ENCODE results near the gene SMIM15. TPM values are rescaled to one million over a fixed set of nuclear protein-coding genes. Genes with fewer than 3 reads are reported as not detected.

The SMIM15 gene
- total RNA-seq, 1 experiment from 2014 or later: 83.9 TPM

- TF ChIP-seq EZH2 (IDR thresholded peaks at IDR 0.05): no peak
- TF ChIP-seq, protein P1, sequence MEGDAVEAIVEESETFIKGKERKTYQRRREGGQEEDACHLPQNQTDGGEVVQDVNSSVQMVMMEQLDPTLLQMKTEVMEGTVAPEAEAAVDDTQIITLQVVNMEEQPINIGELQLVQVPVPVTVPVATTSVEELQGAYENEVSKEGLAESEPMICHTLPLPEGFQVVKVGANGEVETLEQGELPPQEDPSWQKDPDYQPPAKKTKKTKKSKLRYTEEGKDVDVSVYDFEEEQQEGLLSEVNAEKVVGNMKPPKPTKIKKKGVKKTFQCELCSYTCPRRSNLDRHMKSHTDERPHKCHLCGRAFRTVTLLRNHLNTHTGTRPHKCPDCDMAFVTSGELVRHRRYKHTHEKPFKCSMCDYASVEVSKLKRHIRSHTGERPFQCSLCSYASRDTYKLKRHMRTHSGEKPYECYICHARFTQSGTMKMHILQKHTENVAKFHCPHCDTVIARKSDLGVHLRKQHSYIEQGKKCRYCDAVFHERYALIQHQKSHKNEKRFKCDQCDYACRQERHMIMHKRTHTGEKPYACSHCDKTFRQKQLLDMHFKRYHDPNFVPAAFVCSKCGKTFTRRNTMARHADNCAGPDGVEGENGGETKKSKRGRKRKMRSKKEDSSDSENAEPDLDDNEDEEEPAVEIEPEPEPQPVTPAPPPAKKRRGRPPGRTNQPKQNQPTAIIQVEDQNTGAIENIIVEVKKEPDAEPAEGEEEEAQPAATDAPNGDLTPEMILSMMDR (IDR thresholded peaks at IDR 0.05 in 2 of 3, conservative IDR thresholded peaks at IDR 0.05 in 1 of 3; ENCODE audit: borderline replicate concordance in 1 of 3, insufficient read depth in 1 of 3, low read depth in 2 of 3, low read length in 2 of 3): no peak
These were observed 14.4 kb upstream of the SMIM15 start (continued) for GRCh38 chr5:61176631-61177030.

GRCh38 chr5:61171479-61171878 lies 9.2 kb upstream of the SMIM15 start:
- POLR2A ChIA-PET: no interaction called here
- no peak overlapping the region for H2AFZ ChIP-seq (ENCODE audit: low read depth, low read length, poor library complexity, severe bottlenecking)
- H3K79me2 ChIP-seq (ENCODE audit: insufficient read depth, low read length): no peaks in the 10 kb centered on the region
- H3K4me2 ChIP-seq (ENCODE audit: low read length): no peak overlapping the region
- CTCF ChIA-PET: no interaction called here
- H3K4me1 ChIP-seq (ENCODE audit: control insufficient read depth in 1 of 2, insufficient read depth in 2 of 2, low read length in 2 of 2): no peaks in the 10 kb centered on the region
- no peak for ATAC-seq
- no peak overlapping the region for H3K9ac ChIP-seq (ENCODE audit: low read length)
- no peak overlapping the region for H3K4me3 ChIP-seq (replicated peaks in 1 of 2; ENCODE audit: low read depth in 1 of 2, low read length in 2 of 2)
- H3K9me2 ChIP-seq (ENCODE audit: insufficient read depth): no peaks in the 10 kb centered on the region
- no peaks in the 10 kb centered on the region for H3K9me3 ChIP-seq (ENCODE audit: control insufficient read depth in 1 of 2, insufficient read depth in 1 of 2, low read depth in 1 of 2, low read length in 2 of 2)
- no peak overlapping the region for H3K27ac ChIP-seq (ENCODE audit: low read depth, low read length)
- H3K27me3 ChIP-seq (ENCODE audit: insufficient read depth, low read length): no peaks in the 10 kb centered on the region
- H4K20me1 ChIP-seq (ENCODE audit: insufficient read depth): no peaks in the 10 kb centered on the region
- no peak for DNase-seq (ENCODE audit: low read depth, low spot score)
- RAD21 ChIA-PET (ENCODE audit: low non-redundant PET in 1 of 2, low total read pairs in 2 of 2, uncharacterized antibody in 2 of 2, unreplicated experiment in 2 of 2): no interaction called here
- H3K36me3 ChIP-seq (ENCODE audit: control insufficient read depth in 1 of 2, insufficient read depth in 2 of 2, low read length in 2 of 2): no peaks in the 10 kb centered on the region
- BruUV-seq (replicated peaks): no TSS peak
- intact Hi-C loops (cut with micrococcal nuclease): no loop called here
- TF ChIP-seq SIN3A (IDR thresholded peaks at IDR 0.05; ENCODE audit: low read depth) (no peak), ZBTB33 (IDR thresholded peaks at IDR 0.05; ENCODE audit: extremely low read depth, insufficient replicate concordance, low read length) (no peak), EZH2 (IDR thresholded peaks at IDR 0.05) (no peak), SRF (IDR thresholded peaks at IDR 0.05; ENCODE audit: low read depth) (no peak), CBX3 (IDR thresholded peaks at IDR 0.05; ENCODE audit: low read depth) (no peak), FOSL1 (IDR thresholded peaks at IDR 0.05; ENCODE audit: low read depth) (no peak), RAD21 (IDR thresholded peaks at IDR 0.05; ENCODE audit: low read depth) (no peak), YY1 (IDR thresholded peaks at IDR 0.05; ENCODE audit: extremely low read depth, insufficient replicate concordance, low read depth, low read length) (no peak), POLR2AphosphoS5 (IDR thresholded peaks at IDR 0.05; ENCODE audit: low read depth, low read length) (no peak), SP1 (IDR thresholded peaks at IDR 0.05; ENCODE audit: low read depth) (no peak), MAX (IDR thresholded peaks at IDR 0.05) (no peak)
- TF ChIP-seq, protein P1 (IDR thresholded peaks at IDR 0.05 in 2 of 3, conservative IDR thresholded peaks at IDR 0.05 in 1 of 3; ENCODE audit: borderline replicate concordance in 1 of 3, insufficient read depth in 1 of 3, low read depth in 2 of 3, low read length in 2 of 3): no peak
- TF ChIP-seq, protein P2, sequence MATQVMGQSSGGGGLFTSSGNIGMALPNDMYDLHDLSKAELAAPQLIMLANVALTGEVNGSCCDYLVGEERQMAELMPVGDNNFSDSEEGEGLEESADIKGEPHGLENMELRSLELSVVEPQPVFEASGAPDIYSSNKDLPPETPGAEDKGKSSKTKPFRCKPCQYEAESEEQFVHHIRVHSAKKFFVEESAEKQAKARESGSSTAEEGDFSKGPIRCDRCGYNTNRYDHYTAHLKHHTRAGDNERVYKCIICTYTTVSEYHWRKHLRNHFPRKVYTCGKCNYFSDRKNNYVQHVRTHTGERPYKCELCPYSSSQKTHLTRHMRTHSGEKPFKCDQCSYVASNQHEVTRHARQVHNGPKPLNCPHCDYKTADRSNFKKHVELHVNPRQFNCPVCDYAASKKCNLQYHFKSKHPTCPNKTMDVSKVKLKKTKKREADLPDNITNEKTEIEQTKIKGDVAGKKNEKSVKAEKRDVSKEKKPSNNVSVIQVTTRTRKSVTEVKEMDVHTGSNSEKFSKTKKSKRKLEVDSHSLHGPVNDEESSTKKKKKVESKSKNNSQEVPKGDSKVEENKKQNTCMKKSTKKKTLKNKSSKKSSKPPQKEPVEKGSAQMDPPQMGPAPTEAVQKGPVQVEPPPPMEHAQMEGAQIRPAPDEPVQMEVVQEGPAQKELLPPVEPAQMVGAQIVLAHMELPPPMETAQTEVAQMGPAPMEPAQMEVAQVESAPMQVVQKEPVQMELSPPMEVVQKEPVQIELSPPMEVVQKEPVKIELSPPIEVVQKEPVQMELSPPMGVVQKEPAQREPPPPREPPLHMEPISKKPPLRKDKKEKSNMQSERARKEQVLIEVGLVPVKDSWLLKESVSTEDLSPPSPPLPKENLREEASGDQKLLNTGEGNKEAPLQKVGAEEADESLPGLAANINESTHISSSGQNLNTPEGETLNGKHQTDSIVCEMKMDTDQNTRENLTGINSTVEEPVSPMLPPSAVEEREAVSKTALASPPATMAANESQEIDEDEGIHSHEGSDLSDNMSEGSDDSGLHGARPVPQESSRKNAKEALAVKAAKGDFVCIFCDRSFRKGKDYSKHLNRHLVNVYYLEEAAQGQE (IDR thresholded peaks at IDR 0.05; ENCODE audit: low read depth): no peak

Data from HCT116 (cell line).